Measurements from ENCODE around the gene BTG1.

BTG1 gene, protein sequence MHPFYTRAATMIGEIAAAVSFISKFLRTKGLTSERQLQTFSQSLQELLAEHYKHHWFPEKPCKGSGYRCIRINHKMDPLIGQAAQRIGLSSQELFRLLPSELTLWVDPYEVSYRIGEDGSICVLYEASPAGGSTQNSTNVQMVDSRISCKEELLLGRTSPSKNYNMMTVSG

GRCh38 chr12:92145731-92146496, at the start of gene BTG1:
TSS of gene BTG1 (minus strand) at chr12:92145846. CDS start at chr12:92145535, 311 bp downstream.
- DNase-seq = peak; percentile 97

DNA sequence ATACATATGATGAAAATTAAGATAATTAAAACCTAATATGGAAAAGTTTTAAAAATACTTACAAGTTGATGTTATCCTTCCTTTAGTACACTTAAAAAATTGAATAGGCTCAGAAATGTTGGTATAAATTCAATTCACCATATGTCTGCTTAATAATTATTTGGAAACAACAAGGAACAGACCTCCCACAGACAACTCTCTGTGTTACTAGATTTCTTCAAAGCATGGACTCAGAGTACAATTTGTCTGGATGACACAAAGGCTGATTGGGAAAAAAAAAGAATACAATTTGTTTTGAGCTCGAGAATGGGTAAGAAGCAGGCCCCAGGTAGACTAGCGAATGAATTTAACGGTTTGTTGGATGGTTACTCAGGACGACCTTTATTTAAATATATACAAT, 48.9 kb upstream of the BTG1 start:
- DNase-seq = no peak

DNA sequence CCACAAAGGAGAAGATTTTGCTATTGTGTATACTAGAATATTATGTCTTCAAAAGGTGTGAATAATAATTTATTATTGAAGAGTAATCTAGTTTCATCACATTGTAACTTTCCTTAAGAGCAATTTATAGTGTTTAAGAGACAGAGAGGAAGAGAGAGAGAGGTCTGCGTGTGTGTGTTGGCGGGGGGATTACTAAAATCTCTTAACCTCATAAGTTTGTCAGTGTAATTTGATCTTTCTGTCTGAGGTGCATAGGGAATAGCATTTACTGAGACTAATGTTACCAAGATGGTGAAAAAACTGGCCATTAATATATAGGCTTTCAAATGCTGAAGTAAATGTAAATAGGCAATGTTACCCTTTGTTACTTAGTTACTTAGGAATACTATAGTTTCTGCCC, 48.2 kb upstream of the BTG1 start:
- DNase-seq = no peak

GRCh38 chr12:92193063-92193462, 47.4 kb upstream of the BTG1 start:
- no peak for DNase-seq

- no peak for DNase-seq
Measured at GRCh38 chr12:92192360-92192759, 46.7 kb upstream of the BTG1 start.

- no peak for DNase-seq
Measured at GRCh38 chr12:92191061-92191460, 45.4 kb upstream of the BTG1 start.

GRCh38 chr12:92188517-92189188, 43.0 kb upstream of the BTG1 start:
- no peak for DNase-seq

GRCh38 chr12:92186038-92186470, 40.4 kb upstream of the BTG1 start:
- no peak for DNase-seq

GRCh38 chr12:92185052-92185451, 39.4 kb upstream of the BTG1 start:
- DNase-seq = no peak

DNA sequence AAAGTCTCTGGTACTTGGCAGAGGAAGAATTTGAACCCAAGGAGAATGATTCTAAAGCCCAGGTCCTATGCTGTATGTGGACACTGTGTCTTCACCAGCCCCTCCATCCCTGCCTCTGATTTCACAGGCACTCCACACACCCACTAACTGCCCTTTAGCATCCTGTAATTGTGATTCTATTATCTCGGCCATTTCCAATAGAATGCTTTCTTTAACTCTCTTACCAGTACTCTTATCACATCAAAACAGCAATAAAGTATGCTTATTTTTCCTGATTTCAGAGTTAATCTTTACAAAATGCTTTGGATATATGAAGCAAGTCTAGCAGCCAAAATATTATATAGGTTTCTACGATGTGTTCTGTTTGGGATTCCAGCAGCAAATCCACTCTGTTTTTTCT, 37.9 kb upstream of the BTG1 start:
- DNase-seq = no peak

GRCh38 chr12:92178340-92178739, 32.7 kb upstream of the BTG1 start:
- no peak for DNase-seq

DNA sequence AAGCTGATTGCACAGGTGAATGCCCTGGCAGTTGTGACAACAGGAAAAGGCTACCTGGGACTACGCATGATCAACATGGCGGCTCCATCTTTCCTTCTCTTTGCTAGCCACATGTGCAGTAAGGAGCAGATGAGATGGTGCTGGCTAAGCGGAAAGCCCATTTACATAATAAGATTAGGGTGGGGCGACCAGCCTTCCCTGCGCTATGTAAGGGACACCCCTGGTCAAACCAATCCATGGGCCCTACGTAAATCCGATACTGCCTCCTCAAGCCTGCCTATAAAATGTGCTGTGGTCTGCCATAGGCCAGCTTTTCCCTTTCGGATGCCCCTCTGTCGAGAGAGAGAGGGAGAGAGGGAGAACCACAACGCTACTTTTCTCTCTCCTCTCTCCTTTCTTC, 31.0 kb upstream of the BTG1 start:
- no peak for DNase-seq

GRCh38 chr12:92175961-92176360, 30.3 kb upstream of the BTG1 start:
- DNase-seq = no peak

- no peak for DNase-seq
Measured at GRCh38 chr12:92170050-92170449, 24.4 kb upstream of the BTG1 start.

- DNase-seq = no peak
Measured at GRCh38 chr12:92167075-92167474, 21.4 kb upstream of the BTG1 start.

DNA sequence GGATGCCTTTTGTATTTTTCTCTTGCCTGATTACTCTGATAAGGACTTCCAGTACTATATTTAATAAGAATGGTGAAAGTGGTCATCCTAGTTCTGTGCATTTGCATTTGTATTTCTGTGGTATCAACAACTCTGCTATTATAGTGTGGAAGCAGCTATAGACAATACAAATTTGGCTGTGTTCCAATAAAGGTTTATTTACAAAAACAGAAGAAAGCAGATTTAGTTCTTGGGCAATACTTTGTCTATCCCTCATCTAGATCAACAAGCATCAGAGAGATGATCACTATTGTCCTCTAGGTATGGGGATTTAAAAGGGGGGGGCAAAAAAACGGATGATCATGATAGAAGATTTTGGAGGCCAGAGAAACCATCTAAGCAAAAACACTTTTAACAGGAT, 19.1 kb upstream of the BTG1 start:
- no peak for DNase-seq

- DNase-seq = no peak
Measured at GRCh38 chr12:92162079-92162478, 16.4 kb upstream of the BTG1 start.

DNA sequence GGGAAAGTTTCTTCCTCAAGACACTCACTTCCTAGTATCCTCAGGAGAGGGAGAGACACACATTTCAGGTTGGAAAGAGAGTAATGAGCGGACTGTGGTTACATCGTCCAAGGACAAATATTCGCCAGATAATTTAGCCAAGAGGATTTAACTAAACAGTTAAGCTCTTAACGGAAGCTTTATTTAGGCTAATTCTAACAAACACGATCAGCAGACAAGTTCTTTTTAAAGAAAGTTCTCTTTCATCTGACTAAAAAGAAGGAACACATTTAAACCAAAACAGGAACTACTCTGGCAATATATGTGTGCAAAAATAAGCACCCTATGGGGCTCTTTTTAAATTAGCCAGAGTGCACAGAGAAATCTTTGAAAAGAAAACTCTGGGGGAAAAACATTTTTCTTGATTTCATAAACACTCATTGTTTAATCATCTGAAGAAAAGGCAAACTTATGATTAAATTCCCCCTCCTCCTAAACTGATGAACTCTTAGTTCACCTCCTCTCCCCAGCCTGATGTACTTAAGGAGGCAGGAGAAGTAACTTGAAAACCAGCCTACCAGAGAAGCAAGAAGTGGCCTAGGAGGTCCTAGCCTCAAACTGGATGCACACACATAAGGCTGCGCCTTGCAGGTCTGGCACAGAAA, 13.3 kb upstream of the BTG1 start:
- no peak for DNase-seq

DNA sequence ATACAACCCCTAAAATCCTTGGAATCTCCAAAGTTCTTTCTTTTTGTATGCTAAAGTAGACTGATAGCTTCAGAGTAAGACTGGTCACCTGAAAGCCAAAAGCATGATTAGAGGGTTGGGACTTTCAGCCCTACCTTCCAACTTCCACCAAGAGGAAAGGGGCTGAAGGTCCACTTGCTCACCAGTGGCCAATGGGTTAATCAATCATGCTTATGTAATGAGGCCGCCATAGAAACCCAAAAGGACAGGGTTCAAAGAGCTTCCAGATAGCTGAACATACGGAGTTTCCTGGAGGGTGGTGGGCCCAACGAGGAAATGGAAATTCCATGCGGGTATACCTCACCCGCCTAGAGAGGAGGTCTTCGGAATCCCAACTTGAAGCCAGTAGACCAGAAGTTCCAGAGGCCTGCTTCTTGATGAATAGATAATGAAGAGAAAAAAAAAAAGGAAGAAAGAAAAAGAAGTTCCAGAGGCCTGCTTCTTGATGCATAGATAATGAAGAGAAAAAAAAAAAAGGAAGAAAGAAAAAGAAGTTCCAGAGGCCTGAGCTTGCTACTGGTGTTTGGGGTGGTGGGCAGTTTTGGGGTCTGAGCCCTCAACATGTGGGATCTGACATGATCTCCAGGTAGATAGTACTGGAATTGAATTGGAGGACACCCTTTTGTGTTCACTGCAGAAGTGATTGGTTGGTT, 11.2 kb upstream of the BTG1 start:
- no peak for DNase-seq

- no peak for DNase-seq
Measured at GRCh38 chr12:92156139-92156538, 10.5 kb upstream of the BTG1 start.

- DNase-seq = no peak
Measured at GRCh38 chr12:92155733-92156132, 10.1 kb upstream of the BTG1 start.

- no peak for DNase-seq
Measured at GRCh38 chr12:92151916-92152315, 6.3 kb upstream of the BTG1 start.

- no peak for DNase-seq
Measured at GRCh38 chr12:92149563-92149962, 3.9 kb upstream of the BTG1 start.
